ENCODE measurements around the gene CTNND2. TPM values are rescaled to one million over a fixed set of nuclear protein-coding genes. Genes with fewer than 3 reads are reported as not detected.

Gene CTNND2
- total RNA-seq, 1 experiment from 2014 or later, result 7.0 TPM

DNA sequence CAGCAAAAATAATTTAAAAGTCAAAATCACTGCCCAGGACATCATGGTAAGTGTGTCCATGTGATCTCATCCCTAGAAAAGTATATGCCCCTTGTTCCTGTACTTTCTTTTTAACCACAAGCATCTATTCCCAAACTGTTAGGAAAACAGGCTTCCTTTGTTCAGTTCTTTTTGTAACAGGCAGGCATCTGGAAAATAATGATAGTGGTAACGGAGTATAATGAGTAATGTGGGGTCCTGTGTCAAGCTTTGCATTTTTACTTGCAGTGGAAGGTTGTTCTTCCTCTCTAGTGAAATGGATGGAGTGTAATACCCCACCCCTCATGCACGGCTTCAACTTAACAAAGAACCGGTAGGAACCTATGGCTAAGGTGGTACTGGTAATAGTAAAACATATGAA lies 532.1 kb downstream of the CTNND2 start:
- H3K4me2 ChIP-seq (ENCODE audit: insufficient read depth, insufficient read length, low read length), result no peak overlapping the region
- H3K23me2 ChIP-seq (ENCODE audit: insufficient read length, low read depth, low read length, poor library complexity, severe bottlenecking), result no peaks in the 10 kb centered on the region
- no peaks in the 10 kb centered on the region for H3K79me1 ChIP-seq (ENCODE audit: insufficient read depth, low read depth, low read length, poor library complexity, severe bottlenecking)
- H3K4ac ChIP-seq (ENCODE audit: low read depth, low read length), result no peak overlapping the region
- no peak for DNase-seq
- no peak overlapping the region for H3K14ac ChIP-seq (ENCODE audit: insufficient read depth, low read length)
- no peaks in the 10 kb centered on the region for H3K27me3 ChIP-seq (ENCODE audit: insufficient read depth, low read length)
- WGBS (ENCODE audit: extremely low coverage, insufficient read length, low lambda C conversion rate), result no CpG with 5 or more reads among the region's 3 CpGs
- H3K4me3 Mint-ChIP-seq, result no peak overlapping the region
- H4K8ac ChIP-seq (replicated peaks; ENCODE audit: insufficient read length, low read depth, low read length), result no peak overlapping the region
- no peak overlapping the region for H2AK5ac ChIP-seq (ENCODE audit: insufficient read length, low read length)
- no peak overlapping the region for H3K23ac ChIP-seq (ENCODE audit: insufficient read length, low read depth, low read length)
- H3K79me2 ChIP-seq (ENCODE audit: insufficient read depth, low read length), result no peaks in the 10 kb centered on the region
- H2BK5ac ChIP-seq (ENCODE audit: insufficient read length, low read length), result no peak overlapping the region
- no peaks in the 10 kb centered on the region for H3K9me3 Mint-ChIP-seq
- no peak overlapping the region for H2AFZ ChIP-seq (ENCODE audit: low read length)
- H3K4me1 ChIP-seq (ENCODE audit: insufficient read depth, low read length), result peaks cover 5% of the 10 kb centered on the region; the same call in 1 of the 2 replicates
- H2BK15ac ChIP-seq (ENCODE audit: low read depth, low read length), result no peak overlapping the region
- TF ChIP-seq, protein P1, sequence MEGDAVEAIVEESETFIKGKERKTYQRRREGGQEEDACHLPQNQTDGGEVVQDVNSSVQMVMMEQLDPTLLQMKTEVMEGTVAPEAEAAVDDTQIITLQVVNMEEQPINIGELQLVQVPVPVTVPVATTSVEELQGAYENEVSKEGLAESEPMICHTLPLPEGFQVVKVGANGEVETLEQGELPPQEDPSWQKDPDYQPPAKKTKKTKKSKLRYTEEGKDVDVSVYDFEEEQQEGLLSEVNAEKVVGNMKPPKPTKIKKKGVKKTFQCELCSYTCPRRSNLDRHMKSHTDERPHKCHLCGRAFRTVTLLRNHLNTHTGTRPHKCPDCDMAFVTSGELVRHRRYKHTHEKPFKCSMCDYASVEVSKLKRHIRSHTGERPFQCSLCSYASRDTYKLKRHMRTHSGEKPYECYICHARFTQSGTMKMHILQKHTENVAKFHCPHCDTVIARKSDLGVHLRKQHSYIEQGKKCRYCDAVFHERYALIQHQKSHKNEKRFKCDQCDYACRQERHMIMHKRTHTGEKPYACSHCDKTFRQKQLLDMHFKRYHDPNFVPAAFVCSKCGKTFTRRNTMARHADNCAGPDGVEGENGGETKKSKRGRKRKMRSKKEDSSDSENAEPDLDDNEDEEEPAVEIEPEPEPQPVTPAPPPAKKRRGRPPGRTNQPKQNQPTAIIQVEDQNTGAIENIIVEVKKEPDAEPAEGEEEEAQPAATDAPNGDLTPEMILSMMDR (conservative IDR thresholded peaks at IDR 0.05), result no peak
- no peak overlapping the region for H3K27ac ChIP-seq (ENCODE audit: insufficient read length, low read depth, low read length)
- no peak overlapping the region for H3K27ac Mint-ChIP-seq
- H2BK20ac ChIP-seq (ENCODE audit: low read depth, low read length, poor library complexity, severe bottlenecking), result no peak overlapping the region
- no peaks in the 10 kb centered on the region for H3K9me3 ChIP-seq (ENCODE audit: control insufficient read depth, low read depth, low read length)
- H3K9ac ChIP-seq (ENCODE audit: extremely low read depth, insufficient read length, low read length), result no peak overlapping the region
- H2BK12ac ChIP-seq (ENCODE audit: insufficient read length, low read depth, low read length), result no peak overlapping the region
- H3K27me3 Mint-ChIP-seq (ENCODE audit: low read depth), result peaks cover 2% of the 10 kb centered on the region
- H4K91ac ChIP-seq (ENCODE audit: insufficient read length, low read depth, low read length), result no peak overlapping the region
- no peak overlapping the region for H3T11ph ChIP-seq (ENCODE audit: low read length)
- H3K18ac ChIP-seq (ENCODE audit: insufficient read length, low read depth, low read length), result no peak overlapping the region
- H3K36me3 Mint-ChIP-seq (ENCODE audit: insufficient read depth in 1 of 3, low read depth in 3 of 3), result no peaks in the 10 kb centered on the region; a peak in 1 of 7 replicates
- H2BK120ac ChIP-seq (ENCODE audit: low read depth, low read length, poor library complexity, severe bottlenecking), result no peak overlapping the region
- H4K5ac ChIP-seq (ENCODE audit: insufficient read length, low read depth, low read length), result no peak overlapping the region
- no peaks in the 10 kb centered on the region for H4K20me1 ChIP-seq (ENCODE audit: control insufficient read depth, insufficient read depth, insufficient read length)
- H3K4me1 Mint-ChIP-seq, result peaks cover 21 to 28% of the 10 kb centered on the region in 2 experiments
- no peak overlapping the region for H3K56ac ChIP-seq (ENCODE audit: insufficient read length, low read depth, low read length)
